Smooth muscle cell (in vitro differentiated cells): ENCODE data around the gene PAK4. TPM values are rescaled to one million over a fixed set of nuclear protein-coding genes. Genes with fewer than 3 reads are reported as not detected.

Experiments used
- DNase-seq: peaks from one replicate; lab custom pipeline; 2025; ENCODE audit not compliant: unreplicated experiment; lab: John Stamatoyannopoulos, UW
- H2AFZ ChIP-seq: fragments of 200-600 bp; sonication (generic); 2 replicates; pipeline ENCODE4 v1.6.0; 2016; ENCODE audit warnings: antibody characterized with exemption, low read depth, mild to moderate bottlenecking
- H3F3A ChIP-seq: fragments of 200-600 bp; sonication (generic); 2 replicates; pipeline ENCODE4 v1.6.0; 2017; ENCODE audit warnings: antibody characterized with exemption, low read depth
- H3K27ac ChIP-seq: fragments of 200-600 bp; sonication (generic); 2 replicates; pipeline ENCODE4 v1.5.1; 2016; ENCODE audit warnings: low read depth, mild to moderate bottlenecking
- H3K27me3 ChIP-seq: fragments of 200-600 bp; sonication (generic); 2 replicates; pipeline ENCODE4 v1.6.1; 2016; ENCODE audit warnings: low read depth, mild to moderate bottlenecking
- H3K36me3 ChIP-seq: fragments of 200-600 bp; sonication (generic); 2 replicates; pipeline ENCODE4 v1.5.1; 2016; ENCODE audit warnings: low read depth
- H3K4me1 ChIP-seq: fragments of 200-600 bp; sonication (generic); 2 replicates; pipeline ENCODE4 v1.5.1; 2016; ENCODE audit warnings: low read depth
- H3K4me2 ChIP-seq: fragments of 200-600 bp; sonication (generic); 2 replicates; pipeline ENCODE4 v1.6.0; 2016; ENCODE audit warnings: mild to moderate bottlenecking
- H3K4me3 ChIP-seq: fragments of 200-600 bp; sonication (generic); 2 replicates; pipeline ENCODE4 v1.5.1; 2016; ENCODE audit warnings: mild to moderate bottlenecking
- H3K79me2 ChIP-seq: fragments of 200-600 bp; sonication (generic); 2 replicates; pipeline ENCODE4 v1.6.0; 2016; ENCODE audit warnings: low read depth, mild to moderate bottlenecking
- H3K9ac ChIP-seq: fragments of 200-600 bp; sonication (generic); 2 replicates; pipeline ENCODE4 v1.6.0; 2016; ENCODE audit warnings: low read depth
- H3K9me3 ChIP-seq: fragments of 200-600 bp; sonication (generic); replicated peaks from 2 replicates; pipeline ENCODE4 v1.5.1; 2016; ENCODE audit warnings: low read depth
- H4K20me1 ChIP-seq: fragments of 200-600 bp; sonication (generic); 2 replicates; pipeline ENCODE4 v1.6.0; 2016; ENCODE audit warnings: low read depth
- CTCF ChIP-seq: fragments of 200-600 bp; sonication (generic); IDR thresholded peaks from 2 replicates; pipeline ENCODE4 v1.5.1; 2017; ENCODE audit warnings: borderline replicate concordance, mild to moderate bottlenecking, antibody characterized with exemption; ENCODE audit not compliant: insufficient read depth, poor library complexity, severe bottlenecking
- WGBS: methylation state at CpG from one replicate; pipeline ENCODE4 v1.1.7; 2016; ENCODE audit warnings: low lambda C conversion rate; 5-methylcytosine and 5-hydroxymethylcytosine counted together
- polyA plus RNA-seq: library from polyadenylated mRNA; unstranded; fragments of >200 nt; fragmentation: Nextera tagmentation; extraction: Ambion mirVana; gene quantifications from 2 replicates; pipeline ENCODE4 v1.2.1, GENCODE V29; 2016
- total RNA-seq: library from RNA; depleted of rRNA; stranded (reverse); fragments of >200 nt; gene quantifications from 2 replicates; pipeline ENCODE4 v1.2.3, GENCODE V29; 2014

PAK4 gene
- total and polyA plus RNA-seq, 2 experiments from 2014 or later: 11.8 to 19.1 TPM

- no peak overlapping the region for H3K4me2 ChIP-seq
- WGBS: 94% methylated on average over 5 of the region's 5 CpGs
- H3K27me3 ChIP-seq: peaks cover 17% of the 10 kb centered on the region
- no peaks in the 10 kb centered on the region for H3K36me3 ChIP-seq
- no peak for TF ChIP-seq CTCF
- no peaks in the 10 kb centered on the region for H4K20me1 ChIP-seq
- DNase-seq: no peak
- no peak overlapping the region for H2AFZ ChIP-seq
- no peaks in the 10 kb centered on the region for H3K79me2 ChIP-seq
- no peak overlapping the region for H3K27ac ChIP-seq
- no peak overlapping the region for H3K4me3 ChIP-seq
- no peaks in the 10 kb centered on the region for H3K9me3 ChIP-seq
- no peaks in the 10 kb centered on the region for H3K4me1 ChIP-seq
- no peak overlapping the region for H3K9ac ChIP-seq
- no peaks in the 10 kb centered on the region for H3F3A ChIP-seq
These were observed 28.3 kb upstream of the PAK4 start for GRCh38 chr19:39097299-39097698.

DNA sequence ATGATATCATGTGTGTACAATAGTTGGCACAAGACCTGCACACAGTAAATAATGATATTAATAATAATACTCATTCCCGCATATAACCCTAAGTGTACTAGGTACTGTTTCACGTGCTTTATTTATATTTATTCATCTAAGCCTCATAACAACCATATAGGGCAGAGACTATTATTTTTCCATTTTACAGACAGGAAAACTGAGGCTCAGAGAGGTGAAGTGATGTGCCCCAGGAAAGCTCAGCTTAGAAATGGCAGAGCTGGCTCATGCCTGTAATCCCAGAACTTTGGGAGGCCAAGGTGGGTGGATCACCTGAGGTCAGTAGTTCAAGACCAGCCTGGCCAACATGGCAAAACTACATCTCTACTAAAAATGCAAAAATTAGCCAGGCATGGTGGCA is 27.9 kb upstream of the PAK4 start:
- no peaks in the 10 kb centered on the region for H3K9me3 ChIP-seq
- H3K4me2 ChIP-seq: no peak overlapping the region
- no peak overlapping the region for H3K4me3 ChIP-seq
- H3K79me2 ChIP-seq: no peaks in the 10 kb centered on the region
- WGBS: 87% methylated on average over 2 of the region's 2 CpGs
- no peak overlapping the region for H3K9ac ChIP-seq
- no peaks in the 10 kb centered on the region for H3K36me3 ChIP-seq
- no peaks in the 10 kb centered on the region for H4K20me1 ChIP-seq
- no peak for DNase-seq
- H2AFZ ChIP-seq: no peak overlapping the region
- no peaks in the 10 kb centered on the region for H3K4me1 ChIP-seq
- peaks cover 17% of the 10 kb centered on the region for H3K27me3 ChIP-seq
- H3K27ac ChIP-seq: no peak overlapping the region
- no peaks in the 10 kb centered on the region for H3F3A ChIP-seq
- no peak for TF ChIP-seq CTCF

DNA sequence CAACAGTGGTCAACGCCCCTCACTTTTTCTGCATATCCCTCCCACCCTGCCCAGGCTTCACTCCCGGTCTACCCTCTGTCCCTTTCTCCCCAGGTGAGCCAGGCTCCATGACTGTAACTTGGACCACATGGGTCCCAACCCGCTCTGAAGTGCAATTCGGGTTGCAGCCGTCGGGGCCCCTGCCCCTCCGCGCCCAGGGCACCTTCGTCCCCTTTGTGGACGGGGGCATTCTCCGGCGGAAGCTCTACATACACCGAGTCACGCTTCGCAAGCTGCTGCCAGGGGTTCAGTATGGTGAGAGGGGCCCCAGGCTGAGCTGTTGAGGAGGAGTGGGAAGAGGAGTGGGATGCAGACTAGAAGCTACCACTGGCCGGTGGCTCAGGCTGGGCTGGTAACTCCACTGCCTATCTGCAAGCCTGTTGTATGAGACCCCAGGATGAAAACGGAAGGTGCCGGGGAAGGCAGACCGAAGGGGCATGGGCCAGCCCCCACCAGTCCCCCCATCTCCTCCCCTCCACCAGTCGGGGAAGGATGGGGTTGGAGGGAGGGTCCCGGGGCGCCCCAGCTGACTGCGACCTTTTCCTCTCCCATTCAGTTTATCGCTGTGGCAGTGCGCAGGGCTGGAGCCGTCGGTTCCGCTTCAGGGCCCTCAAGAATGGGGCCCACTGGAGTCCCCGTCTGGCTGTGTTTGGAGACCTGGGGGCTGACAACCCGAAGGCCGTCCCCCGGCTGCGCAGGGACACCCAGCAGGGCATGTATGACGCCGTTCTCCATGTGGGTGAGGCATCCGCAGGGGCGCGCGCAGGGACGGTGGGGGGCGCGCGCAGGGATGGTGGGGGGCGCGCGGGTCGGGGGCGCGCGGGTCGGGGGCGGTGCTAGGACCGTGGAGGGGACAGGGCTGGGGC is 27.0 kb upstream of the PAK4 start:
- 58% methylated on average over 35 of the region's 53 CpGs for WGBS
- no peak for DNase-seq
- H3K27ac ChIP-seq: no peak overlapping the region
- H2AFZ ChIP-seq: no peak overlapping the region
- no peaks in the 10 kb centered on the region for H3K36me3 ChIP-seq
- H3F3A ChIP-seq: no peaks in the 10 kb centered on the region
- no peaks in the 10 kb centered on the region for H3K79me2 ChIP-seq
- no peaks in the 10 kb centered on the region for H3K4me1 ChIP-seq
- no peaks in the 10 kb centered on the region for H4K20me1 ChIP-seq
- H3K4me2 ChIP-seq: no peak overlapping the region
- H3K4me3 ChIP-seq: no peak overlapping the region
- peaks cover 17% of the 10 kb centered on the region for H3K27me3 ChIP-seq
- no peaks in the 10 kb centered on the region for H3K9me3 ChIP-seq
- H3K9ac ChIP-seq: no peak overlapping the region
- no peak for TF ChIP-seq CTCF

- no peak for TF ChIP-seq CTCF
- WGBS: 84% methylated on average over 9 of the region's 9 CpGs
- no peaks in the 10 kb centered on the region for H4K20me1 ChIP-seq
- no peaks in the 10 kb centered on the region for H3K9me3 ChIP-seq
- no peak overlapping the region for H3K4me2 ChIP-seq
- H3K36me3 ChIP-seq: no peaks in the 10 kb centered on the region
- no peaks in the 10 kb centered on the region for H3F3A ChIP-seq
- no peak for DNase-seq
- H3K9ac ChIP-seq: no peak overlapping the region
- no peak overlapping the region for H3K27ac ChIP-seq
- H3K4me3 ChIP-seq: no peak overlapping the region
- H3K79me2 ChIP-seq: no peaks in the 10 kb centered on the region
- H2AFZ ChIP-seq: no peak overlapping the region
- peaks cover 17% of the 10 kb centered on the region for H3K27me3 ChIP-seq
- H3K4me1 ChIP-seq: no peaks in the 10 kb centered on the region
These were observed 26.2 kb upstream of the PAK4 start for GRCh38 chr19:39099341-39099740.
